Measurements from ENCODE around the gene ZNF277. TPM values are rescaled to one million over a fixed set of nuclear protein-coding genes. Genes with fewer than 3 reads are reported as not detected.
A peak's percentile ranks its signal among the peaks of the same experiment; 100 is the strongest.

The ZNF277 gene
- total RNA-seq (2022) (17.1 and 19.9 TPM in 2 replicates), Bru-seq, nascent RNA (percentile 71 among the genes with signal in this experiment), BruChase-seq, experiment 1, labeled RNA remaining after a 6-hour chase (percentile 56 among the genes with signal in this experiment), BruChase-seq, experiment 2, labeled RNA remaining after a 2-hour chase (percentile 60 among the genes with signal in this experiment)
- long read RNA-seq, transcript ZNF277-201 (12 exons, 1,849 nt), result major isoform, 25 of 29 reads
- long read RNA-seq, partial matches to known transcripts, result 0 of 29 reads
- long read RNA-seq, other reads (novel, unspliced or antisense), result 4 of 29 reads

GRCh38 chr7:112206238-112206990 lies at the start of gene ZNF277, which contains the start of gene DOCK4:
ZNF277 (plus strand) TSS chr7:112206695; CDS start chr7:112206717, 22 bp downstream.
DOCK4 (minus strand) TSS chr7:112206399; CDS start chr7:112206138, 261 bp downstream.
- H3K36me3 Mint-ChIP-seq (ENCODE audit: insufficient read depth, unreplicated experiment), result no peaks in the 10 kb centered on the region

GRCh38 chr7:112157072-112157471 lies 49.4 kb upstream of the ZNF277 start:
- H3K27ac Mint-ChIP-seq (ENCODE audit: low read depth, unreplicated experiment), result peak overlapping the region; percentile 74
- CTCF ChIA-PET, result interaction anchor here (0.6 kb wide), 2 partner anchors 33 to 240 kb away, joined by 3 read pairs; no protein-coding TSS in a partner anchor
- H3K4me3 Mint-ChIP-seq (ENCODE audit: unreplicated experiment), result no peak overlapping the region
- H3K27me3 Mint-ChIP-seq (ENCODE audit: insufficient read depth, unreplicated experiment), result no peaks in the 10 kb centered on the region
- no TSS peak for BruUV-seq (replicated peaks)
- H3K9me3 Mint-ChIP-seq (ENCODE audit: unreplicated experiment), result no peaks in the 10 kb centered on the region
- TF ChIP-seq CTCF (IDR thresholded peaks at IDR 0.05; ENCODE audit: unreplicated experiment), result no peak
- no peaks in the 10 kb centered on the region for H3K36me3 Mint-ChIP-seq (ENCODE audit: insufficient read depth, unreplicated experiment)
- intact Hi-C loops (cut with micrococcal nuclease), result no loop called here
- DNase-seq (ENCODE audit: unreplicated experiment), result peak; percentile 41
- H3K4me1 Mint-ChIP-seq (ENCODE audit: insufficient read depth, unreplicated experiment), result peaks cover 19% of the 10 kb centered on the region
- POLR2A ChIA-PET, result interaction anchor here (0.6 to 0.9 kb wide), 2 partner anchors 46 to 48 kb away, joined by 3 to 5 read pairs; no protein-coding TSS in a partner anchor

More at GRCh38 chr7:112206238-112206990, at the start of gene ZNF277, which contains the start of gene DOCK4:
- BruUV-seq (replicated peaks), result no TSS peak
- no peaks in the 10 kb centered on the region for H3K27me3 Mint-ChIP-seq (ENCODE audit: insufficient read depth, unreplicated experiment)
- ChIA-PET CTCF (interaction anchor here (0.6 to 1.9 kb wide), 10 partner anchors 8 to 294 kb away, joined by 3 to 11 read pairs (median 3); no protein-coding TSS in a partner anchor), POLR2A (interaction anchor here (0.7 to 7.0 kb wide), 31 partner anchors 9 to 1725 kb away, joined by 3 to 126 read pairs (median 5); partner anchors contain the start of gene IFRD1)
- intact Hi-C loops (cut with micrococcal nuclease), result loop anchor here (1.0 to 5.0 kb wide), 4 partner anchors 126 to 208 kb away; no protein-coding TSS in a partner anchor
- no peaks in the 10 kb centered on the region for H3K9me3 Mint-ChIP-seq (ENCODE audit: unreplicated experiment)
- H3K4me1 Mint-ChIP-seq (ENCODE audit: insufficient read depth, unreplicated experiment), result peaks cover 25% of the 10 kb centered on the region
- DNase-seq (ENCODE audit: unreplicated experiment), result peak; percentile 100
- H3K4me3 Mint-ChIP-seq (ENCODE audit: unreplicated experiment), result peak within 1 kb of the TSS; percentile 91
- H3K27ac Mint-ChIP-seq (ENCODE audit: low read depth, unreplicated experiment), result peak within 1 kb of the TSS; percentile 95
- no peak for TF ChIP-seq CTCF (IDR thresholded peaks at IDR 0.05; ENCODE audit: unreplicated experiment)

GRCh38 chr7:112159351-112159750 lies 47.1 kb upstream of the ZNF277 start:
- no peak for DNase-seq (ENCODE audit: unreplicated experiment)

More at GRCh38 chr7:112159351-112159750, 47.1 kb upstream of the ZNF277 start:
- ChIA-PET POLR2A (interaction anchor here (0.7 to 1.2 kb wide), 2 partner anchors 9 to 295 kb away, joined by 3 to 5 read pairs; no protein-coding TSS in a partner anchor), CTCF (no interaction called here)
- H3K36me3 Mint-ChIP-seq (ENCODE audit: insufficient read depth, unreplicated experiment), result no peaks in the 10 kb centered on the region
- H3K4me3 Mint-ChIP-seq (ENCODE audit: unreplicated experiment), result no peak overlapping the region
- TF ChIP-seq CTCF (IDR thresholded peaks at IDR 0.05; ENCODE audit: unreplicated experiment), result no peak
- intact Hi-C loops (cut with micrococcal nuclease), result no loop called here
- H3K4me1 Mint-ChIP-seq (ENCODE audit: insufficient read depth, unreplicated experiment), result peaks cover 30% of the 10 kb centered on the region
- no peak overlapping the region for H3K27ac Mint-ChIP-seq (ENCODE audit: low read depth, unreplicated experiment)
- no peaks in the 10 kb centered on the region for H3K9me3 Mint-ChIP-seq (ENCODE audit: unreplicated experiment)
- no TSS peak for BruUV-seq (replicated peaks)
- no peaks in the 10 kb centered on the region for H3K27me3 Mint-ChIP-seq (ENCODE audit: insufficient read depth, unreplicated experiment)

Measured in MCF 10A (cell line).